Measurements from ENCODE around the gene TMEM203. TPM values are rescaled to one million over a fixed set of nuclear protein-coding genes. Genes with fewer than 3 reads are reported as not detected.

TMEM203 gene
- total RNA-seq, 1 donor from 2014 or later = 34.1 TPM

- DNase-seq (no peak), ATAC-seq (ENCODE audit: low read depth) (no peak)
- H3K27ac Mint-ChIP-seq = no peak overlapping the region
- ChIA-PET POLR2A (interaction anchor here (1.0 kb wide), 1 partner anchor 59 kb away, joined by 4 read pairs; the partner anchor contains the start of gene TUBB4B), CTCF (no interaction called here)
- no peak overlapping the region for H3K4me3 Mint-ChIP-seq
- peaks cover 78% of the 10 kb centered on the region for H3K36me3 Mint-ChIP-seq (ENCODE audit: low read depth)
- H3K9me3 Mint-ChIP-seq = no peaks in the 10 kb centered on the region
- peaks cover 5% of the 10 kb centered on the region for H3K4me1 Mint-ChIP-seq
- intact Hi-C loops (cut with micrococcal nuclease) = no loop called here
- TF ChIP-seq, protein P1, sequence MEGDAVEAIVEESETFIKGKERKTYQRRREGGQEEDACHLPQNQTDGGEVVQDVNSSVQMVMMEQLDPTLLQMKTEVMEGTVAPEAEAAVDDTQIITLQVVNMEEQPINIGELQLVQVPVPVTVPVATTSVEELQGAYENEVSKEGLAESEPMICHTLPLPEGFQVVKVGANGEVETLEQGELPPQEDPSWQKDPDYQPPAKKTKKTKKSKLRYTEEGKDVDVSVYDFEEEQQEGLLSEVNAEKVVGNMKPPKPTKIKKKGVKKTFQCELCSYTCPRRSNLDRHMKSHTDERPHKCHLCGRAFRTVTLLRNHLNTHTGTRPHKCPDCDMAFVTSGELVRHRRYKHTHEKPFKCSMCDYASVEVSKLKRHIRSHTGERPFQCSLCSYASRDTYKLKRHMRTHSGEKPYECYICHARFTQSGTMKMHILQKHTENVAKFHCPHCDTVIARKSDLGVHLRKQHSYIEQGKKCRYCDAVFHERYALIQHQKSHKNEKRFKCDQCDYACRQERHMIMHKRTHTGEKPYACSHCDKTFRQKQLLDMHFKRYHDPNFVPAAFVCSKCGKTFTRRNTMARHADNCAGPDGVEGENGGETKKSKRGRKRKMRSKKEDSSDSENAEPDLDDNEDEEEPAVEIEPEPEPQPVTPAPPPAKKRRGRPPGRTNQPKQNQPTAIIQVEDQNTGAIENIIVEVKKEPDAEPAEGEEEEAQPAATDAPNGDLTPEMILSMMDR (IDR thresholded peaks at IDR 0.05) = no peak
- no peaks in the 10 kb centered on the region for H3K27me3 Mint-ChIP-seq
Observed at GRCh38 chr9:137181680-137182079, 23.8 kb downstream of the TMEM203 start.

DNA sequence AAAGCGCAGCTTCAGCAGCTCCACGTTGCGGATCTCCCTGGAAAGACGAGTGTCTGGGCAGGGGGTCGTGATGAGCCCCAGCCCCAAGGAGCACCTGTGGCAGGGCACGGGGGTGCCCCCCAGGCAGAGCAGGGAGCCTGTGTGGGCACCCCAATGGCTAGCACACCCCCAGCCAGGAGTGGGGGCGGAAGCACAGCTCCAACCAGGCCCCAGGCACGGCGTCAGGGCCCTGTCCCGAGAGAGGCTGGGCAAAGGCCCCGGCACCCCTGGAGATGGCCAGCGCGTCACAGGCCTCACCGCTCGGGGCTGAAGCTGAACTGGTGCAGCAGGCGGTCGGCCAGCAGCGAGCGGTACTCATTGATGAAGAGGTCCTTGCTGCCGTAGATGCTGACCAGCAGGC, 25.0 kb downstream of the TMEM203 start:
- TF ChIP-seq, protein P1 (IDR thresholded peaks at IDR 0.05) = no peak
- ChIA-PET POLR2A (interaction anchor here (1.0 kb wide), 2 partner anchors 9 to 60 kb away, joined by 3 to 4 read pairs; partner anchors contain the start of genes SSNA1 and TUBB4B), CTCF (no interaction called here)
- no peaks in the 10 kb centered on the region for H3K27me3 Mint-ChIP-seq
- DNase-seq (no peak), ATAC-seq (ENCODE audit: low read depth) (no peak)
- intact Hi-C loops (cut with micrococcal nuclease) = no loop called here
- H3K4me1 Mint-ChIP-seq = no peaks in the 10 kb centered on the region
- H3K27ac Mint-ChIP-seq = no peak overlapping the region
- H3K4me3 Mint-ChIP-seq = no peak overlapping the region
- no peaks in the 10 kb centered on the region for H3K9me3 Mint-ChIP-seq
- peaks cover 69% of the 10 kb centered on the region for H3K36me3 Mint-ChIP-seq (ENCODE audit: low read depth)

GRCh38 chr9:137179761-137180160, 25.7 kb downstream of the TMEM203 start:
- ChIA-PET POLR2A (no interaction called here), CTCF (no interaction called here)
- TF ChIP-seq, protein P1 (IDR thresholded peaks at IDR 0.05) = no peak
- Mint-ChIP-seq H3K27ac (no peak overlapping the region), H3K4me3 (no peak overlapping the region), H3K36me3 (ENCODE audit: low read depth) (peaks cover 64% of the 10 kb centered on the region), H3K4me1 (no peaks in the 10 kb centered on the region), H3K9me3 (no peaks in the 10 kb centered on the region), H3K27me3 (no peaks in the 10 kb centered on the region)
- ATAC-seq (ENCODE audit: low read depth) (no peak), DNase-seq (no peak)
- intact Hi-C loops (cut with micrococcal nuclease) = no loop called here

- no peak overlapping the region for H3K4me3 Mint-ChIP-seq
- no peak for ATAC-seq (ENCODE audit: low read depth)
- POLR2A ChIA-PET = no interaction called here
- H3K27me3 Mint-ChIP-seq = no peaks in the 10 kb centered on the region
- TF ChIP-seq, protein P1 (IDR thresholded peaks at IDR 0.05) = no peak
- CTCF ChIA-PET = no interaction called here
- peaks cover 57% of the 10 kb centered on the region for H3K36me3 Mint-ChIP-seq (ENCODE audit: low read depth)
- DNase-seq = no peak
- intact Hi-C loops (cut with micrococcal nuclease) = no loop called here
- no peaks in the 10 kb centered on the region for H3K9me3 Mint-ChIP-seq
- H3K4me1 Mint-ChIP-seq = no peaks in the 10 kb centered on the region
- no peak overlapping the region for H3K27ac Mint-ChIP-seq
Observed at GRCh38 chr9:137178939-137179630, 26.4 kb downstream of the TMEM203 start.

GRCh38 chr9:137178201-137178938, 27.1 kb downstream of the TMEM203 start:
- POLR2A ChIA-PET = no interaction called here
- CTCF ChIA-PET = no interaction called here
- Mint-ChIP-seq H3K4me1 (no peaks in the 10 kb centered on the region), H3K27ac (no peak overlapping the region), H3K36me3 (ENCODE audit: low read depth) (peaks cover 50% of the 10 kb centered on the region), H3K9me3 (no peaks in the 10 kb centered on the region), H3K27me3 (no peaks in the 10 kb centered on the region), H3K4me3 (no peak overlapping the region)
- intact Hi-C loops (cut with micrococcal nuclease) = no loop called here
- TF ChIP-seq, protein P1 (IDR thresholded peaks at IDR 0.05) = no peak
- DNase-seq = no peak
- no peak for ATAC-seq (ENCODE audit: low read depth)
